ENCODE results near the gene FOXL3. TPM values are rescaled to one million over a fixed set of nuclear protein-coding genes. Genes with fewer than 3 reads are reported as not detected.

Gene FOXL3
- polyA plus RNA-seq, 2 of the 4 experiments (the other 2 are of a cell fraction): not detected

GRCh38 chr7:302054-302992, 12.4 kb downstream of the FOXL3 start:
- no peak overlapping the region for H3K4me3 ChIP-seq
- WGBS (ENCODE audit: missing lambda C conversion rate): 74% methylated on average over 9 of the region's 18 CpGs
- H3K27ac ChIP-seq: no peak overlapping the region
- H3K9me3 ChIP-seq: 0 out of 3 replicates have a peak, but pooled peaks cover 3% of the 10 kb centered on the region
- H3K4me1 ChIP-seq: no peaks in the 10 kb centered on the region
- no peak for ATAC-seq
- CTCF ChIA-PET: interaction anchor here (0.9 kb wide), 1 partner anchor 20 kb away, joined by 3 read pairs; no protein-coding TSS in a partner anchor
- no peak for TF ChIP-seq RAD21 (conservative IDR thresholded peaks at IDR 0.05 in 1 of 2, IDR thresholded peaks at IDR 0.05 in 1 of 2)
- no peak for TF ChIP-seq ZSCAN20 (CRISPR knock-in tag; IDR thresholded peaks at IDR 0.05)
- DNase-seq (ENCODE audit: low read depth in 1 of 2, low spot score in 1 of 2): no peak
- H3K4me2 ChIP-seq: no peak overlapping the region
- no peak for FAIRE-seq
- POLR2A ChIA-PET: no interaction called here

- no peaks in the 10 kb centered on the region for H3K4me1 ChIP-seq
- DNase-seq (ENCODE audit: low read depth in 1 of 2, low spot score in 1 of 2) (no peak), FAIRE-seq (no peak), ATAC-seq (no peak)
- TF ChIP-seq RAD21 (conservative IDR thresholded peaks at IDR 0.05 in 1 of 2, IDR thresholded peaks at IDR 0.05 in 1 of 2) (no peak), RARB (CRISPR knock-in tag; IDR thresholded peaks at IDR 0.05) (no peak), ZSCAN20 (CRISPR knock-in tag; IDR thresholded peaks at IDR 0.05) (no peak), HDAC2 (IDR thresholded peaks at IDR 0.05) (no peak), RCOR1 (IDR thresholded peaks at IDR 0.05; ENCODE audit: low read depth, low read length) (no peak), BCL3 (IDR thresholded peaks at IDR 0.05) (no peak), KDM1A (IDR thresholded peaks at IDR 0.05; ENCODE audit: low read depth) (no peak), CBX8 (IDR thresholded peaks at IDR 0.05) (no peak), BHLHE40 (IDR thresholded peaks at IDR 0.05; ENCODE audit: low read depth, low read length) (no peak), CHD4 (IDR thresholded peaks at IDR 0.05; ENCODE audit: borderline replicate concordance) (no peak), POLR2A (IDR thresholded peaks at IDR 0.05; ENCODE audit: low read length) (no peak), TFCP2L1 (CRISPR knock-in tag; IDR thresholded peaks at IDR 0.05) (no peak), CHD2 (IDR thresholded peaks at IDR 0.05; ENCODE audit: low read length, partially characterized antibody) (no peak), GATA3 (IDR thresholded peaks at IDR 0.05; ENCODE audit: borderline replicate concordance) (no peak), FOSL2 (IDR thresholded peaks at IDR 0.05) (no peak), FOSL2 (CRISPR knock-in tag; IDR thresholded peaks at IDR 0.05) (no peak), PBX3 (IDR thresholded peaks at IDR 0.05) (no peak), JUNB (IDR thresholded peaks at IDR 0.05) (no peak), HOXB5 (CRISPR knock-in tag; IDR thresholded peaks at IDR 0.05) (no peak)
- H3K4me3 ChIP-seq: no peak overlapping the region
- ChIA-PET POLR2A (no interaction called here), CTCF (interaction anchor here (0.6 kb wide), 1 partner anchor 8 kb away, joined by 3 read pairs; no protein-coding TSS in a partner anchor)
- H3K4me2 ChIP-seq: no peak overlapping the region
- no peak overlapping the region for H3K27ac ChIP-seq
- peaks cover 11% of the 10 kb centered on the region; the same call in 2 of the 3 replicates for H3K9me3 ChIP-seq
- 61% methylated on average over 10 of the region's 11 CpGs for WGBS (ENCODE audit: missing lambda C conversion rate)
Observed at GRCh38 chr7:303425-303824, 13.5 kb downstream of the FOXL3 start.

- H3K9me3 ChIP-seq: peaks cover 13% of the 10 kb centered on the region
- POLR2A ChIA-PET: no interaction called here
- FAIRE-seq (no peak), DNase-seq (ENCODE audit: low read depth in 1 of 2, low spot score in 1 of 2) (no peak), ATAC-seq (no peak)
- no peaks in the 10 kb centered on the region for H3K4me1 ChIP-seq
- TF ChIP-seq HDAC2 (IDR thresholded peaks at IDR 0.05) (no peak), NFE2L2 (conservative IDR thresholded peaks at IDR 0.05; ENCODE audit: low read length) (no peak)
- CTCF ChIA-PET: interaction anchor here (0.6 kb wide), 1 partner anchor 9 kb away, joined by 3 read pairs; no protein-coding TSS in a partner anchor
- no peak overlapping the region for H3K4me2 ChIP-seq
- H3K4me3 ChIP-seq: no peak overlapping the region
- 57% methylated on average over 23 of the region's 24 CpGs for WGBS (ENCODE audit: missing lambda C conversion rate)
- H3K27ac ChIP-seq: no peak overlapping the region
Observed at GRCh38 chr7:303884-304573, 14.1 kb downstream of the FOXL3 start.

Data from A549 (cell line).